Measurements from ENCODE around the gene SOCS1. TPM values are rescaled to one million over a fixed set of nuclear protein-coding genes. Genes with fewer than 3 reads are reported as not detected.

SOCS1 gene
- total RNA-seq, 1 donor from 2014 or later: 7.4 TPM

DNA sequence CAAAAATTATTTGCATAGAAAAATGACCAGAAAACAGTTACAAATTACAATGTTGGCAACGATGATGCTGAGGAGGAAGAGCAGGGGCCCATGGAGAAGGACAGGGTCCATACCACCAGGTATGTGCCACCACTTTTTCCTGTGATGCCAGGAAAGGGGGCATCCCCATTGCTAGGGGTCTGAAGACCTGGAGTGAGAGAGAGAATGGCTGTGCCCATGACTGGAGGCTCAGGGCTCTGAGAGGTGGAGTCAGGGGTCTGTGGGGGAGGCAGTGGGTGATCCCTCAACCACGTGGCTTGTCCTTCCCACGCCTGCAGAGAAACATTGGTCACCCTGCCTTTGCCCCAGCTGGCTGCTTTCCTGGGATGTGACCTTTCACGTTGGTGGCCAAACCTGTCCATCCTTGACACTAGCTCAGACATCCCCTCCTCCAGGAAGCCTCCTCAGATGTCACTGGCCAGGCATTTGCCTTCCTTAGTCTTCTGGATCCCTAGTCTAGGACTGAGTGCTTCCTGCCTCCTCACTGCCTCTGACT lies 51.4 kb downstream of the SOCS1 start:
- no peaks in the 10 kb centered on the region for H3K9me3 Mint-ChIP-seq (ENCODE audit: unreplicated experiment)
- no peak for DNase-seq (ENCODE audit: low spot score)
- TF ChIP-seq CTCF (IDR thresholded peaks at IDR 0.05; ENCODE audit: unreplicated experiment): no peak
- H3K4me1 Mint-ChIP-seq (ENCODE audit: unreplicated experiment): peaks cover 16% of the 10 kb centered on the region
- no peaks in the 10 kb centered on the region for H3K36me3 Mint-ChIP-seq (ENCODE audit: low read depth, unreplicated experiment)
- no peak overlapping the region for H3K4me3 Mint-ChIP-seq (ENCODE audit: unreplicated experiment)
- peaks cover 8% of the 10 kb centered on the region for H3K27me3 Mint-ChIP-seq (ENCODE audit: unreplicated experiment)
- H3K27ac Mint-ChIP-seq (ENCODE audit: unreplicated experiment): no peak overlapping the region

Other genes with a start within 250 kb of the SOCS1 start
- gene TNP2, start 13.1 kb upstream of the SOCS1 start, total RNA-seq (ENCODE audit: unreplicated experiment): not detected
- not detected for gene PRM3, start 17.4 kb upstream of the SOCS1 start, total RNA-seq (ENCODE audit: unreplicated experiment)
- not detected for gene PRM2, start 20.3 kb upstream of the SOCS1 start, total RNA-seq (ENCODE audit: unreplicated experiment)
- not detected for gene PRM1, start 25.1 kb upstream of the SOCS1 start, total RNA-seq (ENCODE audit: unreplicated experiment)
- gene RMI2, start 89.3 kb upstream of the SOCS1 start, total RNA-seq (ENCODE audit: unreplicated experiment): 10.5 TPM